Adrenal gland (tissue), 5 donors: Measurements from ENCODE around the gene GPC5.

Experiments used
- POLR2A ChIP-seq, 2 donors: fragments of 450-650 bp; IDR thresholded peaks; one replicate each; pipeline ENCODE4 v1.6.1; 2017; ENCODE audit warnings: antibody characterized with exemption in 2 of 2, mild to moderate bottlenecking in 2 of 2, moderate library complexity in 1 of 2
- TF ChIP-seq, protein P1 (sequence below), 6 experiments: fragments of 450-650 bp in 4 of 6; fragments of 200-600 bp in 2 of 6; sonication (generic) in 1 of 6; IDR thresholded peaks; 1 replicate in 5 of 6; 2 replicates in 1 of 6; pipeline versions ENCODE4 v1.5.1 to v1.8.0; 2016 to 2021; ENCODE audit warnings: antibody characterized with exemption in 6 of 6, mild to moderate bottlenecking in 2 of 6, moderate library complexity in 1 of 6
- donor health status: DM: no; HTN: no; CAD: no.

DNA sequence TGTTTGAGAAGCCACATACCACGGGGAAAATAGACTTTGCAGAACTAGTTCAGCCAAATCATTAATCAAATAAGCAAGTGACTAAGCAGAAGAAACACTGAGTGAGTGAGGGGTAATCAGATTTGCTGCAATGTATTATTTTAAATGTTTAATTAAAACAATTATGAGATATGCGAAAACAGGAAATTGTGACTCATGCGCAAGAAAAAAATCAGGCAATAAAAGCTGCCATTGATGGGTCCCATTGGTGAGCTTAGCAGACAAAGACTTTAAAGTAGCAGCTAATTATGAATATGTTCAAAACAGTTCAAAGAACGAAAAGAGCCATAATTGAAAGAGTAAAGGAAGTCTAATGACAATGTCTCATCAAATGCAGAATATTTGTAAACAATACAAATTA, 644.1 kb downstream of the GPC5 start:
- TF ChIP-seq, protein P1, sequence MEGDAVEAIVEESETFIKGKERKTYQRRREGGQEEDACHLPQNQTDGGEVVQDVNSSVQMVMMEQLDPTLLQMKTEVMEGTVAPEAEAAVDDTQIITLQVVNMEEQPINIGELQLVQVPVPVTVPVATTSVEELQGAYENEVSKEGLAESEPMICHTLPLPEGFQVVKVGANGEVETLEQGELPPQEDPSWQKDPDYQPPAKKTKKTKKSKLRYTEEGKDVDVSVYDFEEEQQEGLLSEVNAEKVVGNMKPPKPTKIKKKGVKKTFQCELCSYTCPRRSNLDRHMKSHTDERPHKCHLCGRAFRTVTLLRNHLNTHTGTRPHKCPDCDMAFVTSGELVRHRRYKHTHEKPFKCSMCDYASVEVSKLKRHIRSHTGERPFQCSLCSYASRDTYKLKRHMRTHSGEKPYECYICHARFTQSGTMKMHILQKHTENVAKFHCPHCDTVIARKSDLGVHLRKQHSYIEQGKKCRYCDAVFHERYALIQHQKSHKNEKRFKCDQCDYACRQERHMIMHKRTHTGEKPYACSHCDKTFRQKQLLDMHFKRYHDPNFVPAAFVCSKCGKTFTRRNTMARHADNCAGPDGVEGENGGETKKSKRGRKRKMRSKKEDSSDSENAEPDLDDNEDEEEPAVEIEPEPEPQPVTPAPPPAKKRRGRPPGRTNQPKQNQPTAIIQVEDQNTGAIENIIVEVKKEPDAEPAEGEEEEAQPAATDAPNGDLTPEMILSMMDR (IDR thresholded peaks at IDR 0.05) = no peak
- TF ChIP-seq POLR2A (IDR thresholded peaks at IDR 0.05) = no peak
